Ishikawa (cell line): Measurements from ENCODE around the gene MAP4K4.

Experiments used
- CEBPB ChIP-seq: IDR thresholded peaks from 2 replicates; pipeline ENCODE4 v1.6.1; 2012
- CREB1 ChIP-seq: IDR thresholded peaks from 2 replicates; pipeline ENCODE4 v1.6.1; 2012; ENCODE audit warnings: low read depth
- EGR1 ChIP-seq: IDR thresholded peaks from 2 replicates; pipeline ENCODE4 v1.6.1; 2012
- EP300 ChIP-seq: IDR thresholded peaks from 2 replicates; pipeline ENCODE4 v1.6.1; 2012; ENCODE audit warnings: borderline replicate concordance
- FOXM1 ChIP-seq: IDR thresholded peaks from 2 replicates; pipeline ENCODE4 v1.6.1; 2012; ENCODE audit warnings: low read depth, borderline replicate concordance
- MAX ChIP-seq: IDR thresholded peaks from 2 replicates; pipeline ENCODE4 v1.6.1; 2012
- RAD21 ChIP-seq: IDR thresholded peaks from 2 replicates; pipeline ENCODE4 v1.6.1; 2012; ENCODE audit warnings: low read depth
- REST ChIP-seq: IDR thresholded peaks from 2 replicates; pipeline ENCODE4 v1.6.1; 2012; ENCODE audit warnings: low read depth, mild to moderate bottlenecking
- TAF1 ChIP-seq: IDR thresholded peaks from 2 replicates; pipeline ENCODE4 v1.6.1; 2012; ENCODE audit warnings: low read depth, mild to moderate bottlenecking
- TCF12 ChIP-seq: IDR thresholded peaks from 2 replicates; pipeline ENCODE4 v1.6.1; 2012; ENCODE audit warnings: low read depth
- TEAD4 ChIP-seq: IDR thresholded peaks from 2 replicates; pipeline ENCODE4 v1.6.1; 2012
- USF1 ChIP-seq: IDR thresholded peaks from 2 replicates; pipeline ENCODE4 v1.6.1; 2012
- YY1 ChIP-seq: IDR thresholded peaks from 2 replicates; pipeline ENCODE4 v1.6.1; 2012; ENCODE audit warnings: low read depth
- ZBTB7A ChIP-seq: IDR thresholded peaks from 2 replicates; pipeline ENCODE4 v1.6.1; 2012; ENCODE audit warnings: low read depth

GRCh38 chr2:101679801-101680487 lies 17.6 kb upstream of the MAP4K4 start:
- TF ChIP-seq RAD21, result no peak
- TF ChIP-seq USF1, result no peak
- no peak for TF ChIP-seq YY1
- TF ChIP-seq REST, result no peak
- no peak for TF ChIP-seq TCF12
- no peak for TF ChIP-seq EP300
- no peak for TF ChIP-seq MAX
- no peak for TF ChIP-seq TAF1
- no peak for TF ChIP-seq CEBPB
- TF ChIP-seq CREB1, result no peak
- no peak for TF ChIP-seq TEAD4
- TF ChIP-seq ZBTB7A, result no peak
- no peak for TF ChIP-seq EGR1
- TF ChIP-seq FOXM1, result no peak
